Measurements from ENCODE around the gene ZBTB14.

Gene ZBTB14

GRCh38 chr18:5288517-5288935, 7.0 kb downstream of the ZBTB14 start:
- DNase-seq = no peak

DNA sequence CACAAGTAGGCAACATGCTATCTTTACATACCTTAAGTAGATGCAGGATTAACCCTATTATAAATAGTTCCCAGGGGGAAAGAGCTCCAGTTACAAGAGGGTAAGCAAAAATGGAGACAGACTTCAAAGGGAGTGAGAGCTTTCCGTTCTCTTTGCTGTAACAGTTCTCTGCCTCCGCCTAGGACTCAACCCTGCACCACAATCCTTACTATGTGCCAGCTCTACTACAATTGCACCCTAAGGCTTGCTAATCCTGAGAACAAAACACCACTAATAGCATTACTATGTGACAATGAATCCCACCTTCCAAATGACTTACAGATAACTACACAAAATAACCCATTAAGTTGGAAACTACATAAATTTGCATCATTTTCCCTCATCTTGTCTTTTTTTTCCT, 7.7 kb downstream of the ZBTB14 start:
- no peak for DNase-seq

- DNase-seq = no peak
Observed at GRCh38 chr18:5286525-5286924, 9.0 kb downstream of the ZBTB14 start.

GRCh38 chr18:5285326-5285725, 10.2 kb downstream of the ZBTB14 start:
- DNase-seq = no peak

- DNase-seq = no peak
Observed at GRCh38 chr18:5284808-5285207, 10.7 kb downstream of the ZBTB14 start.

- no peak for DNase-seq
Observed at GRCh38 chr18:5282770-5283169, 12.8 kb downstream of the ZBTB14 start.

GRCh38 chr18:5276947-5277346, 18.6 kb downstream of the ZBTB14 start:
- DNase-seq = no peak

DNA sequence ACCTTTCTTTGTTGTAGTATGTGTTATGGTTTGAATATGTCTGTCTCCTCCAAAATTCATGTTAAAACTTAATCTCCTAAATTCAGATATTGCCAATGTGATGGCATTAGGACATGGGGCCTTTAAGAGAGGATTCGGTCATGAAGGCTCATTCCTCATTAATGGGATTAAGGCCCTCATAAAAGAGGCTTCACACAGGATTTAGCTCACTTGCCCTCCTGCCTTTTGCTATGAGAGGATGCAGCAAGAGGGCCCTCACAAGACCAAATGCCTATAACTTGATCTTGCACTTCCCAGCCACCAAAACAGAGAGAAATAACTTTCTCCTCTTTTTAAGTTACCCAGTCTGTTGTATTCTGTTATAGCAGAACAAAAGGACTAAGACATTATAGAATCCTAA, 19.7 kb downstream of the ZBTB14 start:
- DNase-seq = no peak

DNA sequence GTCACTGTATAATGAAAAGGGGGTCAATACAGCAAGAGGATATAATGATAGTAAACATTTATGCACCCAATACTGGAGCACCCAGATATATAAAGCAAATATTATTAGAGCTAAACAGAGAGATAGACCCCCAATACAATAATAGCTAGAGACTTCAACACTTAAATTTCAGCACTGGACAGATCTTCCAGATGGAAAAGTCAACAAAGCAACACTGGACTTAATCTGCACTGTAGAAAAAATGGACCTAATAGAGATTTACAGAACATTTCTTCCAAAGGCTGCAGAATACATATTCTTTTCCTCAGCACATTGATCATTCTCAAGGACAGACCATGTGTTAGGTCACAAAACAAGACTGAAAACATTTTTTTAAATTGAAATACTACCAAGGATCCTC, 26.7 kb downstream of the ZBTB14 start:
- no peak for DNase-seq

- DNase-seq = no peak
Observed at GRCh38 chr18:5266721-5267120, 28.8 kb downstream of the ZBTB14 start.

- no peak for DNase-seq
Observed at GRCh38 chr18:5253910-5254309, 41.6 kb downstream of the ZBTB14 start.

DNA sequence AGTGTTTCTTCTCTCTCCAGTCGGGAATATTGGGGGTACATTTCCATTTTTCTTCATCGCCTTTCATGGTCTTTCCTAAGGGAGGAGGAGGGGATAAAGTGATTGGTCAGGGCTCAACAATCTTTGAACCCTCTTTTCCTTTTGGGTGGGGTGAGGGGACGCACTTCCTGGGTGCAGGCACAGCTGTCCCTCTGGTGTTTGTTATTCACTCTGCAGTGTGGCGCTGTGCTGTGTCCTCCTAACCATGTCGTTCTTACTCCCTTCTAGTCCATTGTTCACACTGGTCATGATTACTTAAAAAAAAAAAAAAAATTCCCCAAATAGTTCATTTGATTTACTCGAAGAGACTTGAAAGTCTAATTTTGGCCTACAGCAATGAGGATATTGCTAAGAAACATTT, 44.4 kb downstream of the ZBTB14 start:
- DNase-seq = no peak

- DNase-seq = no peak
Observed at GRCh38 chr18:5250603-5251002, 44.9 kb downstream of the ZBTB14 start.

DNA sequence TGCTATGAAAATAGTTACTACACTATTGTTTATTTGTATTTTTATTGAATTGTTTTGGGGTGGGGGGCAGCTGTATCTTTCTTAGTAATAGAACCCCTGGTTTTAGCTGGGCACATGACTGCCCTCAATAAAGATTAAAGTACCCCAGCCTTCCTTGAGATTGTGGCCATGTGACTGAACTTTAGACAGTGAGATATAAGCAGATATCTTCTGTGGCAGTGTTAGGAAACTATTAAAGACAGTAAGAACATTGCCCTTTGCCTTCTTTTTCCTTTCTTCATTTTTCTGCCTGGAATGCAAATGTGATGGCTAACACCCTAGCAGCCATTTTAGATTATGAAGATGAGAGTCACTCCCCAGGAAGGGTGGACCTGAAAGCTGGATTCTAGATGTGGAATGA, 50.6 kb downstream of the ZBTB14 start:
- no peak for DNase-seq

GRCh38 chr18:5239447-5239846, 56.1 kb downstream of the ZBTB14 start:
- no peak for DNase-seq
